GM23248 (cell line): Measurements from ENCODE around the gene DCAF4. TPM values are rescaled to one million over a fixed set of nuclear protein-coding genes. Genes with fewer than 3 reads are reported as not detected.

Experiments
- DNase-seq: peaks from one replicate; pipeline ENCODE4 v3.0.0-alpha.2; 2015
- H2AFZ ChIP-seq: fragments of 200-600 bp; sonication (generic); 2 replicates; pipeline ENCODE4 v1.6.1; 2016; ENCODE audit warnings: antibody characterized with exemption
- H3F3A ChIP-seq: fragments of 200-600 bp; sonication (generic); 2 replicates; pipeline ENCODE4 v1.6.1; 2016; ENCODE audit warnings: mild to moderate bottlenecking, antibody characterized with exemption, mixed run types; ENCODE audit not compliant: insufficient read depth
- H3K27ac ChIP-seq: fragments of 200-600 bp; sonication (generic); 2 replicates; pipeline ENCODE4 v1.5.1; 2016; ENCODE audit warnings: mild to moderate bottlenecking
- H3K27me3 ChIP-seq: fragments of 200-600 bp; sonication (generic); replicated peaks from 2 replicates; pipeline ENCODE4 v1.6.1; 2016; ENCODE audit warnings: mild to moderate bottlenecking; ENCODE audit not compliant: insufficient read depth
- H3K36me3 ChIP-seq: fragments of 200-600 bp; sonication (generic); 2 replicates; pipeline ENCODE4 v1.6.1; 2016; ENCODE audit warnings: low read depth, mild to moderate bottlenecking
- H3K4me1 ChIP-seq: fragments of 200-600 bp; sonication (generic); 2 replicates; pipeline ENCODE4 v1.6.1; 2016; ENCODE audit warnings: mild to moderate bottlenecking; ENCODE audit not compliant: insufficient read depth
- H3K4me2 ChIP-seq: fragments of 200-600 bp; sonication (generic); one replicate; pipeline ENCODE4 v1.6.1; 2016; ENCODE audit warnings: mild to moderate bottlenecking; ENCODE audit not compliant: unreplicated experiment
- H3K4me3 ChIP-seq: fragments of 200-600 bp; sonication (generic); 2 replicates; pipeline ENCODE4 v1.5.1; 2016; ENCODE audit warnings: mild to moderate bottlenecking
- H3K79me2 ChIP-seq: fragments of 200-600 bp; sonication (generic); 2 replicates; pipeline ENCODE4 v1.6.1; 2016; ENCODE audit warnings: mild to moderate bottlenecking; ENCODE audit not compliant: insufficient read depth
- H3K9ac ChIP-seq: fragments of 200-600 bp; sonication (generic); 2 replicates; pipeline ENCODE4 v1.6.1; 2016; ENCODE audit warnings: mild to moderate bottlenecking
- H3K9me2 ChIP-seq: fragments of 200-600 bp; sonication (generic); 2 replicates; pipeline ENCODE4 v1.6.1; 2016; ENCODE audit warnings: mixed run types, mild to moderate bottlenecking, moderate library complexity; ENCODE audit not compliant: insufficient read depth
- H3K9me3 ChIP-seq: fragments of 200-600 bp; sonication (generic); one replicate; pipeline ENCODE4 v1.6.1; 2017; ENCODE audit warnings: low read depth
- H4K20me1 ChIP-seq: fragments of 200-600 bp; sonication (generic); 2 replicates; pipeline ENCODE4 v1.6.0; 2016; ENCODE audit not compliant: insufficient read depth
- EZH2 ChIP-seq: fragments of 200-600 bp; sonication (generic); IDR thresholded peaks from 2 replicates; pipeline ENCODE4 v1.6.1; 2018; ENCODE audit warnings: antibody characterized with exemption, mild to moderate bottlenecking; ENCODE audit not compliant: insufficient read depth, poor library complexity, severe bottlenecking
- EZH2phosphoT487 ChIP-seq: fragments of 200-600 bp; sonication (generic); IDR thresholded peaks from 2 replicates; pipeline ENCODE4 v1.6.1; 2018; ENCODE audit warnings: antibody characterized with exemption, moderate library complexity, mild to moderate bottlenecking, low read depth; ENCODE audit not compliant: insufficient read depth
- WGBS, 2 experiments: methylation state at CpG; one replicate each; pipeline ENCODE4 v1.1.6; 2015 to 2017; ENCODE audit warnings: low lambda C conversion rate in 2 of 2, low coverage in 1 of 2; ENCODE audit errors: missing lambda C conversion rate in 2 of 2; 5-methylcytosine and 5-hydroxymethylcytosine counted together
- in situ Hi-C: fragments of 300-500 bp; cut with MboI; formaldehyde crosslinking; loops from 2 replicates; pipeline ENCODE4 v1.15.0; 2020
- polyA plus RNA-seq: library from polyadenylated mRNA; unstranded; fragments of >200 nt; fragmentation: Nextera tagmentation; extraction: Ambion mirVana; gene quantifications from 2 replicates; pipeline ENCODE4 v1.2.1, GENCODE V29; 2016
- total RNA-seq: library from RNA; depleted of rRNA; stranded (reverse); fragments of >200 nt; shearing (Covaris generic); gene quantifications from 2 replicates; pipeline ENCODE4 v1.2.3, GENCODE V29; 2014

Gene DCAF4
- total and polyA plus RNA-seq, 2 experiments from 2014 or later, result 17.1 to 20.4 TPM

DNA sequence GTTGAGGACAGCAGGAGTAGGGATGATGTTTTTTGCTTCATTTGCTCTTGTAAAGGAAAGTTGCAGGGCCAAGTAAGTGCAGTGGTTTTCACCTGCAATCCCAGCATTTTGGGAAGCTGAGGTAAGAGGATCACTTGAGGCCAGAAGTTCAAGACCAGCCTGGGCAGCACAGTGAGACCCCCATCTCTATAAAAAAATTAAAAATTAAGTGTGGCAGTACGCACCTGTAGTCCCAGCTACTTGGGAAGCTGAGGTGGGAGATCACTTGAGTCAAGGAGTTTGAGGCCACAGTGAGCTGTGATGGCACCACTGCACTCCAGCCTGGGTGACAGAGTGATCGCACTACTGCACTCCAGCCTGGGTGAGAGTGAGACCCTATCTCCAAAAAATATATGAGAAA is 43.2 kb upstream of the DCAF4 start:
- peaks cover 4% of the 10 kb centered on the region; the same call in 1 of the 2 replicates for H3K4me1 ChIP-seq
- no peak for TF ChIP-seq EZH2phosphoT487
- no peak for TF ChIP-seq EZH2
- no peak overlapping the region for H3K9ac ChIP-seq
- H3K27ac ChIP-seq, result no peak overlapping the region
- DNase-seq, result no peak
- H3K79me2 ChIP-seq, result peaks cover 98% of the 10 kb centered on the region
- H3K9me2 ChIP-seq, result no peaks in the 10 kb centered on the region
- H3K4me3 ChIP-seq, result no peak overlapping the region
- no peak overlapping the region for H2AFZ ChIP-seq
- in situ Hi-C loops, result no loop called here
- H3F3A ChIP-seq, result 0 out of 2 replicates have a peak, but pooled peaks cover 4% of the 10 kb centered on the region
- peaks cover 4% of the 10 kb centered on the region; the same call in 1 of the 2 replicates for H4K20me1 ChIP-seq
- no peaks in the 10 kb centered on the region for H3K27me3 ChIP-seq
- 0 out of 2 replicates have a peak, but pooled peaks cover 4% of the 10 kb centered on the region for H3K36me3 ChIP-seq
- H3K9me3 ChIP-seq, result no peaks in the 10 kb centered on the region
- no peak overlapping the region for H3K4me2 ChIP-seq
- WGBS, 2 experiments, result 79 to 87% methylated on average over 2 of the region's 2 CpGs

DNA sequence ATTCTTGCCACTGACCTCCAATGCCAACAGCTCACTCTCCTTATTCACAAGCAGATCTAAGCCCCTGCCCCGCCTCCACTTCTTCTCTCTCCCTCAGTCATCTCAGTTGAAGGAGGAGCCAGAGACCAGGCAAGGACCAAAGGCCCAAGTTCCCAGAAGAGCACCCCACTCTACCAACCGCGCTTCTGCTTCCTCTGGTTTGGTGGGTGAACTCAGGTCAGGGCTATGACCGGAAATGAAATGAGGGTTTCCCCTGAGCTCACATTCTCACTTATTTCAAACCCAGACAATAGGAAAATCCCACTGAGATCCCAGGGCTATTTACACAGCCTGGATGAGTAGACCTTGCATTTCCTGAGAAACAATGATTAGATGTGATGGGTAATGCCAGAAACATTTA is 42.3 kb upstream of the DCAF4 start:
- H4K20me1 ChIP-seq, result peaks cover 4% of the 10 kb centered on the region; the same call in 1 of the 2 replicates
- peak; percentile 28 for DNase-seq
- 83 to 86% methylated on average over 4 of the region's 4 CpGs for WGBS, 2 experiments

GRCh38 chr14:72884386-72884785 is 41.9 kb upstream of the DCAF4 start:
- H3K36me3 ChIP-seq, result 0 out of 2 replicates have a peak, but pooled peaks cover 4% of the 10 kb centered on the region
- H3K27ac ChIP-seq, result no peak overlapping the region
- no peak for DNase-seq
- peaks cover 15% of the 10 kb centered on the region for H3K4me1 ChIP-seq
- H3K4me2 ChIP-seq, result no peak overlapping the region
- peaks cover 98% of the 10 kb centered on the region for H3K79me2 ChIP-seq
- peaks cover 4% of the 10 kb centered on the region; the same call in 1 of the 2 replicates for H4K20me1 ChIP-seq
- H3K9me2 ChIP-seq, result no peaks in the 10 kb centered on the region
- no peak overlapping the region for H3K4me3 ChIP-seq
- H3K27me3 ChIP-seq, result no peaks in the 10 kb centered on the region
- in situ Hi-C loops, result no loop called here
- no peak overlapping the region for H2AFZ ChIP-seq
- H3K9me3 ChIP-seq, result no peaks in the 10 kb centered on the region
- TF ChIP-seq EZH2 (no peak), EZH2phosphoT487 (no peak)
- WGBS, 2 experiments, result 81 to 89% methylated on average over 4 of the region's 4 CpGs
- 0 out of 2 replicates have a peak, but pooled peaks cover 4% of the 10 kb centered on the region for H3F3A ChIP-seq
- H3K9ac ChIP-seq, result no peak overlapping the region

More for the DNA sequence above, 42.3 kb upstream of the DCAF4 start:
- 0 out of 2 replicates have a peak, but pooled peaks cover 4% of the 10 kb centered on the region for H3F3A ChIP-seq
- H3K9ac ChIP-seq, result no peak overlapping the region
- H3K4me3 ChIP-seq, result no peak overlapping the region
- in situ Hi-C loops, result no loop called here
- H3K27ac ChIP-seq, result no peak overlapping the region
- no peaks in the 10 kb centered on the region for H3K9me2 ChIP-seq
- H2AFZ ChIP-seq, result no peak overlapping the region
- H3K4me1 ChIP-seq, result peaks cover 13% of the 10 kb centered on the region
- TF ChIP-seq EZH2phosphoT487 (no peak), EZH2 (no peak)
- no peaks in the 10 kb centered on the region for H3K27me3 ChIP-seq
- H3K9me3 ChIP-seq, result no peaks in the 10 kb centered on the region
- 0 out of 2 replicates have a peak, but pooled peaks cover 4% of the 10 kb centered on the region for H3K36me3 ChIP-seq
- H3K4me2 ChIP-seq, result no peak overlapping the region
- H3K79me2 ChIP-seq, result peaks cover 98% of the 10 kb centered on the region

- Histone ChIP-seq H3K4me3 (no peak overlapping the region), H3K27ac (no peak overlapping the region), H3K27me3 (no peaks in the 10 kb centered on the region), H4K20me1 (0 out of 2 replicates have a peak, but pooled peaks cover 4% of the 10 kb centered on the region), H3K79me2 (peaks cover 99% of the 10 kb centered on the region), H3K9me2 (no peaks in the 10 kb centered on the region), H3K9ac (no peak overlapping the region), H3K9me3 (no peaks in the 10 kb centered on the region), H3F3A (0 out of 2 replicates have a peak, but pooled peaks cover 4% of the 10 kb centered on the region), H3K4me2 (no peak overlapping the region), H3K36me3 (no peaks in the 10 kb centered on the region), H2AFZ (no peak overlapping the region), H3K4me1 (peaks cover 22% of the 10 kb centered on the region)
- in situ Hi-C loops, result no loop called here
- TF ChIP-seq EZH2phosphoT487, result no peak
- TF ChIP-seq EZH2, result no peak
- WGBS, 2 experiments, result 92 to 96% methylated on average over 3 of the region's 3 CpGs
- no peak for DNase-seq
These were observed 38.8 kb upstream of the DCAF4 start for GRCh38 chr14:72887514-72887913.
